HepG2 (cell line): ENCODE measurements around the gene TFPI. TPM values are rescaled to one million over a fixed set of nuclear protein-coding genes. Genes with fewer than 3 reads are reported as not detected.

Experiments used
- ARID2 ChIP-seq: sonication (generic); formaldehyde crosslinking; IDR thresholded peaks from 2 replicates; pipeline ENCODE4 v1.8.1; 2022; ENCODE audit warnings: mild to moderate bottlenecking, missing genetic modification reagents, borderline replicate concordance
- ATF7 ChIP-seq, 2 experiments: fragments of 450-650 bp in 1 of 2; sonication (generic) in 1 of 2; formaldehyde crosslinking in 1 of 2; IDR thresholded peaks; 2 replicates each; pipeline versions ENCODE4 v1.4.0 to v1.6.1; 2016 to 2020; ENCODE audit warnings: antibody characterized with exemption in 1 of 2, mild to moderate bottlenecking in 1 of 2, missing genetic modification reagents in 1 of 2
- CBX5 ChIP-seq: sonication (generic); formaldehyde crosslinking; IDR thresholded peaks from 2 replicates; pipeline ENCODE4 v1.4.0; 2020; ENCODE audit warnings: missing genetic modification reagents, borderline replicate concordance
- DNMT3B ChIP-seq: conservative IDR thresholded peaks from 2 replicates; pipeline ENCODE4 v1.6.1; 2016; ENCODE audit warnings: missing biosample characterization, control low read depth
- IRF9 ChIP-seq: sonication (generic); formaldehyde crosslinking; IDR thresholded peaks from 2 replicates; pipeline ENCODE4 v1.8.0; 2022; ENCODE audit warnings: missing genetic modification reagents, mild to moderate bottlenecking, borderline replicate concordance
- KLF16 ChIP-seq, 2 experiments: sonication (generic) in 1 of 2; formaldehyde crosslinking in 1 of 2; IDR thresholded peaks; 2 replicates each; pipeline versions ENCODE4 v1.6.1 to v1.8.0; 2016 to 2023; ENCODE audit warnings: missing genetic modification reagents in 2 of 2, missing compliant biosample characterization in 1 of 2
- RBFOX2 ChIP-seq: fragments of 200-400 bp; formaldehyde crosslinking; IDR thresholded peaks from 2 replicates; pipeline ENCODE4 v1.6.1; 2017; ENCODE audit warnings: low read depth, mild to moderate bottlenecking, low read length
- RNF2 ChIP-seq: fragments of 450-650 bp; conservative IDR thresholded peaks from 2 replicates; pipeline ENCODE4 v1.6.1; 2016; ENCODE audit warnings: low read depth
- TAF15 ChIP-seq: fragments of 200-400 bp; formaldehyde crosslinking; IDR thresholded peaks from one replicate; pipeline ENCODE4 v1.6.1; 2018; ENCODE audit warnings: mild to moderate bottlenecking, low read depth, low read length; ENCODE audit not compliant: poor library complexity, severe bottlenecking
- TBX2 ChIP-seq: sonication (generic); formaldehyde crosslinking; IDR thresholded peaks from 2 replicates; pipeline ENCODE4 v1.5.0; 2020; ENCODE audit warnings: missing genetic modification reagents, mild to moderate bottlenecking, borderline replicate concordance
- TFDP1 ChIP-seq: IDR thresholded peaks from 2 replicates; pipeline ENCODE4 v1.6.1; 2016; ENCODE audit warnings: missing compliant biosample characterization, missing genetic modification reagents, borderline replicate concordance
- TFE3 ChIP-seq: IDR thresholded peaks from 2 replicates; pipeline ENCODE4 v1.6.1; 2016
- TOPORS ChIP-seq: sonication (generic); formaldehyde crosslinking; IDR thresholded peaks from 2 replicates; pipeline ENCODE4 v1.8.0; 2023; ENCODE audit warnings: mild to moderate bottlenecking, missing genetic modification reagents
- ZBTB7B ChIP-seq: sonication (generic); formaldehyde crosslinking; IDR thresholded peaks from 2 replicates; pipeline ENCODE4 v1.4.0; 2020; ENCODE audit warnings: missing genetic modification reagents
- ZNF136 ChIP-seq: sonication (generic); formaldehyde crosslinking; IDR thresholded peaks from 2 replicates; pipeline ENCODE4 v1.8.1; 2022; ENCODE audit warnings: low read depth, mild to moderate bottlenecking, moderate library complexity, missing genetic modification reagents
- ZNF335 ChIP-seq: sonication (generic); formaldehyde crosslinking; IDR thresholded peaks from 2 replicates; pipeline ENCODE4 v1.4.0; 2020; ENCODE audit warnings: missing genetic modification reagents
- ZNF557 ChIP-seq: sonication (generic); formaldehyde crosslinking; IDR thresholded peaks from 2 replicates; pipeline ENCODE4 v1.4.0; 2020; ENCODE audit warnings: missing genetic modification reagents
- ZNF607 ChIP-seq: sonication (generic); formaldehyde crosslinking; IDR thresholded peaks from 2 replicates; pipeline ENCODE4 v1.5.1; 2020; ENCODE audit warnings: missing genetic modification reagents, mild to moderate bottlenecking, borderline replicate concordance
- ZNF674 ChIP-seq: sonication (generic); formaldehyde crosslinking; IDR thresholded peaks from 2 replicates; pipeline ENCODE4 v1.5.0; 2020; ENCODE audit warnings: low read depth, mild to moderate bottlenecking, missing genetic modification reagents
- ZNF678 ChIP-seq: sonication (generic); formaldehyde crosslinking; IDR thresholded peaks from 2 replicates; pipeline ENCODE4 v1.4.0; 2020; ENCODE audit warnings: mild to moderate bottlenecking, missing genetic modification reagents
- ZNF720 ChIP-seq: sonication (generic); formaldehyde crosslinking; IDR thresholded peaks from 2 replicates; pipeline ENCODE4 v1.4.0; 2020; ENCODE audit warnings: missing genetic modification reagents
- polyA plus RNA-seq, 8 experiments: library from polyadenylated mRNA; depleted of rRNA in 3 of 8; stranded (reverse) in 7 of 8; unstranded in 1 of 8; fragments of >200 nt; fragmentation: Illumina TruSeq in 4 of 8; extraction: Trizol in 4 of 8; gene quantifications; 2 replicates each; pipeline versions ENCODE4 v1.2.1 to v1.2.3, GENCODE V29; 2011 to 2016; ENCODE audit warnings: low read depth in 4 of 8, missing spikeins in 1 of 8, mixed read lengths in 1 of 8; ENCODE audit not compliant: insufficient read depth in 1 of 8
- total RNA-seq, 5 experiments: library from RNA; depleted of rRNA; stranded (reverse); fragments of >200 nt; fragmentation: Illumina TruSeq; extraction: Trizol; gene quantifications; 2 replicates each; pipeline ENCODE4 v1.2.3, GENCODE V29; 2016; ENCODE audit warnings: low read depth in 1 of 5
- TF ChIP-seq, protein P1 (sequence below): sonication (generic); formaldehyde crosslinking; IDR thresholded peaks from 2 replicates; pipeline ENCODE4 v1.8.1; 2023; ENCODE audit warnings: missing genetic modification reagents, mild to moderate bottlenecking, borderline replicate concordance
- TF ChIP-seq, protein P2 (sequence below): sonication (generic); formaldehyde crosslinking; IDR thresholded peaks from 2 replicates; pipeline ENCODE4 v1.4.0; 2020; ENCODE audit warnings: mild to moderate bottlenecking, missing genetic modification reagents
- TF ChIP-seq, protein P3 (sequence below): sonication (generic); formaldehyde crosslinking; IDR thresholded peaks from 2 replicates; pipeline ENCODE4 v1.8.1; 2023; ENCODE audit warnings: mild to moderate bottlenecking, inconsistent platforms, moderate library complexity, missing genetic modification reagents, borderline replicate concordance

TFPI gene
- total and polyA plus RNA-seq, 2 of the 13 experiments (the other 11 are each of a cell fraction or from before 2014, with no cell fraction given), result 301 to 436 TPM

DNA sequence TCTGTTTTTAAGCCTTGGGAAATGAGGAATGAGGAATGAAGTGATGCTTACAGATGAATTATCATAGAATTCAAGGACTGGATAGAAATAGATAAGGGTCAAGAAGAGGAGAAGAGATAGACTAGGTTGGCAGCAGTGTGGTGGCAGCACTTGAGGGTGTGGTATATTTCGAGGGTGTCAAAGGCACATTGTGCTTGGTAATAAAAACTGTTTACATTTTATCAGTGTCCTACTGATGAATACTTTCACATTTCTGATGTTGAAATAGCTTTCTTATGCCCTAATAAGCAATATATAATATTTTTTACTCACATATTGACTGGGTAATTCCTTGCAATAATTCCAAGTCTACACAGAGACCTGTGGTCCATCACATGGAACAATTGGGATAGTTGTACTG, 3.4 kb downstream of the TFPI start (continued):
- no peak for TF ChIP-seq ZBTB7B (CRISPR knock-in tag)
- no peak for TF ChIP-seq ATF7 (IDR thresholded peaks at IDR 0.05)
- no peak for TF ChIP-seq ATF7 (CRISPR knock-in tag; IDR thresholded peaks at IDR 0.05)
- no peak for TF ChIP-seq ZNF674 (CRISPR knock-in tag)
- TF ChIP-seq ZNF335 (CRISPR knock-in tag), result no peak
- no peak for TF ChIP-seq TBX2 (CRISPR knock-in tag)
- TF ChIP-seq TFDP1 (CRISPR knock-in tag), result no peak
- no peak for TF ChIP-seq ZNF678 (CRISPR knock-in tag)
- TF ChIP-seq ZNF607 (CRISPR knock-in tag), result no peak
- no peak for TF ChIP-seq ZNF136
- no peak for TF ChIP-seq IRF9 (CRISPR knock-in tag)
- TF ChIP-seq ARID2 (CRISPR knock-in tag), result no peak
- TF ChIP-seq RBFOX2, result peak; percentile 50; the same call in 1 of the 2 replicates
- no peak for TF ChIP-seq DNMT3B
- no peak for TF ChIP-seq RNF2
- no peak for TF ChIP-seq ZNF720 (CRISPR knock-in tag)
- TF ChIP-seq, protein P1, sequence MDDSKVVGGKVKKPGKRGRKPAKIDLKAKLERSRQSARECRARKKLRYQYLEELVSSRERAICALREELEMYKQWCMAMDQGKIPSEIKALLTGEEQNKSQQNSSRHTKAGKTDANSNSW (CRISPR knock-in tag), result no peak
- no peak for TF ChIP-seq TAF15
- 0 out of 2 replicates have a peak, but pooled peaks have one; percentile 39 for TF ChIP-seq TOPORS (CRISPR knock-in tag)
- TF ChIP-seq, protein P2, sequence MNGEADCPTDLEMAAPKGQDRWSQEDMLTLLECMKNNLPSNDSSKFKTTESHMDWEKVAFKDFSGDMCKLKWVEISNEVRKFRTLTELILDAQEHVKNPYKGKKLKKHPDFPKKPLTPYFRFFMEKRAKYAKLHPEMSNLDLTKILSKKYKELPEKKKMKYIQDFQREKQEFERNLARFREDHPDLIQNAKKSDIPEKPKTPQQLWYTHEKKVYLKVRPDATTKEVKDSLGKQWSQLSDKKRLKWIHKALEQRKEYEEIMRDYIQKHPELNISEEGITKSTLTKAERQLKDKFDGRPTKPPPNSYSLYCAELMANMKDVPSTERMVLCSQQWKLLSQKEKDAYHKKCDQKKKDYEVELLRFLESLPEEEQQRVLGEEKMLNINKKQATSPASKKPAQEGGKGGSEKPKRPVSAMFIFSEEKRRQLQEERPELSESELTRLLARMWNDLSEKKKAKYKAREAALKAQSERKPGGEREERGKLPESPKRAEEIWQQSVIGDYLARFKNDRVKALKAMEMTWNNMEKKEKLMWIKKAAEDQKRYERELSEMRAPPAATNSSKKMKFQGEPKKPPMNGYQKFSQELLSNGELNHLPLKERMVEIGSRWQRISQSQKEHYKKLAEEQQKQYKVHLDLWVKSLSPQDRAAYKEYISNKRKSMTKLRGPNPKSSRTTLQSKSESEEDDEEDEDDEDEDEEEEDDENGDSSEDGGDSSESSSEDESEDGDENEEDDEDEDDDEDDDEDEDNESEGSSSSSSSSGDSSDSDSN (CRISPR knock-in tag), result no peak
- TF ChIP-seq TFE3 (CRISPR knock-in tag), result no peak
- TF ChIP-seq ZNF557 (CRISPR knock-in tag), result no peak
- TF ChIP-seq, protein P3, sequence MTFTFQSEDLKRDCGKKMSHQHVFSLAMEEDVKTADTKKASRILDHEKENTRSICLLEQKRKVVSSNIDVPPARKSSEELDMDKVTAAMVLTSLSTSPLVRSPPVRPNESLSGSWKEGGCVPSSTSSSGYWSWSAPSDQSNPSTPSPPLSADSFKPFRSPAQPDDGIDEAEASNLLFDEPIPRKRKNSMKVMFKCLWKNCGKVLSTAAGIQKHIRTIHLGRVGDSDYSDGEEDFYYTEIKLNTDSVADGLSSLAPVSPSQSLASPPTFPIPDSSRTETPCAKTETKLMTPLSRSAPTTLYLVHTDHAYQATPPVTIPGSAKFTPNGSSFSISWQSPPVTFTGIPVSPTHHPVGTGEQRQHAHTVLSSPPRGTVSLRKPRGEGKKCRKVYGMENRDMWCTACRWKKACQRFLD (CRISPR knock-in tag), result no peak
- no peak for TF ChIP-seq KLF16 (CRISPR knock-in tag; IDR thresholded peaks at IDR 0.05)
- TF ChIP-seq CBX5, result no peak
